ENCODE data around the gene SERPINE3.

SERPINE3 gene

GRCh38 chr13:51328488-51328887 is 11.0 kb upstream of the SERPINE3 start:
- DNase-seq (ENCODE audit: low spot score), result no peak

- no peak for DNase-seq (ENCODE audit: low spot score)
Observed at GRCh38 chr13:51329606-51330005, 9.9 kb upstream of the SERPINE3 start.

- DNase-seq (ENCODE audit: low spot score), result no peak
Observed at GRCh38 chr13:51330791-51331190, 8.7 kb upstream of the SERPINE3 start.

- no peak for DNase-seq (ENCODE audit: low spot score)
Observed at GRCh38 chr13:51331354-51331861, 8.1 kb upstream of the SERPINE3 start.

- DNase-seq (ENCODE audit: low spot score), result no peak
Observed at GRCh38 chr13:51332566-51333361, 6.7 kb upstream of the SERPINE3 start.

- no peak for DNase-seq (ENCODE audit: low spot score)
Observed at GRCh38 chr13:51333421-51333820, 6.1 kb upstream of the SERPINE3 start.

- no peak for DNase-seq (ENCODE audit: low spot score)
Observed at GRCh38 chr13:51333826-51334225, 5.7 kb upstream of the SERPINE3 start.

- DNase-seq (ENCODE audit: low spot score), result no peak
Observed at GRCh38 chr13:51336746-51337145, 2.7 kb upstream of the SERPINE3 start.

- DNase-seq (ENCODE audit: low spot score), result no peak
Observed at GRCh38 chr13:51339952-51340732, 651 bp downstream of the SERPINE3 start.

GRCh38 chr13:51341232-51341631 is 1.7 kb downstream of the SERPINE3 start:
- DNase-seq (ENCODE audit: low spot score), result no peak

GRCh38 chr13:51341791-51342190 is 2.3 kb downstream of the SERPINE3 start:
- no peak for DNase-seq (ENCODE audit: low spot score)

GRCh38 chr13:51342706-51343105 is 3.2 kb downstream of the SERPINE3 start:
- no peak for DNase-seq (ENCODE audit: low spot score)

GRCh38 chr13:51343475-51343874 is 4.0 kb downstream of the SERPINE3 start:
- DNase-seq (ENCODE audit: low spot score), result no peak

- DNase-seq (ENCODE audit: low spot score), result no peak
Observed at GRCh38 chr13:51346397-51346796, 6.9 kb downstream of the SERPINE3 start.

- DNase-seq (ENCODE audit: low spot score), result no peak
Observed at GRCh38 chr13:51347099-51347498, 7.6 kb downstream of the SERPINE3 start.

- DNase-seq (ENCODE audit: low spot score), result no peak
Observed at GRCh38 chr13:51348069-51348967, 8.8 kb downstream of the SERPINE3 start.

GRCh38 chr13:51349016-51349415 is 9.5 kb downstream of the SERPINE3 start:
- DNase-seq (ENCODE audit: low spot score), result no peak

- DNase-seq (ENCODE audit: low spot score), result no peak
Observed at GRCh38 chr13:51355217-51355616, 15.7 kb downstream of the SERPINE3 start.

GRCh38 chr13:51357928-51358595 is 18.6 kb downstream of the SERPINE3 start:
- DNase-seq (ENCODE audit: low spot score), result no peak

- DNase-seq (ENCODE audit: low spot score), result no peak
Observed at GRCh38 chr13:51359352-51359751, 19.9 kb downstream of the SERPINE3 start.

- no peak for DNase-seq (ENCODE audit: low spot score)
Observed at GRCh38 chr13:51360489-51360888, 21.0 kb downstream of the SERPINE3 start.

GRCh38 chr13:51361106-51361505 is 21.6 kb downstream of the SERPINE3 start:
- no peak for DNase-seq (ENCODE audit: low spot score)

All from hematopoietic multipotent progenitor cell treated with erythropoietin and hydrocortisone succinate and interleukin-3 and kit ligand, for 17 days (in vitro differentiated cells).